NT2/D1 (cell line): Measurements from ENCODE around the gene DCLK3.

Source experiments
- SUZ12 ChIP-seq: IDR thresholded peaks from 2 replicates; pipeline ENCODE4 v1.6.1; 2011; ENCODE audit not compliant: insufficient read length, insufficient read depth; ENCODE audit errors: extremely low read depth
- YY1 ChIP-seq: IDR thresholded peaks from 2 replicates; pipeline ENCODE4 v1.6.1; 2011; ENCODE audit not compliant: insufficient read length, insufficient read depth
- ZNF274 ChIP-seq: IDR thresholded peaks from 2 replicates; pipeline ENCODE4 v1.6.1; 2011; ENCODE audit warnings: mild to moderate bottlenecking, low read depth, low read length

DNA sequence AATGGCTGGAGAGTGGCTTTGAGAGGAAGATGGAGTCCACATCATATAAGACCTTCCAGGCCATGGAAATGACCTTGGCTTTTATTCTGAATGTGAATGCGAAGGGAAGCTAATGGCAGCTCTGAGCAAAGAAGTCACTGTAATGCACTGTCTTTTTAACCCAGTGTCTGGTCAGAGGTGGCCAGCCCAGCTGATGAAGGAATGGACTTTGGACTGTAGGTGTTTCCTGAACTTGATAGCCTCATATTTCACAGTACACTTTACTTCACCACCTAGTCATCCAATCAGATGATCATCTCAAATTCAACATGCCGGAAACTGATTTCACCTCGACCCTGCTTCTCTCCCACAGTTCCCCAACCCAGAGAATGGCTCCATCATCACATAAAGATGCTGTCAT is 33.4 kb downstream of the DCLK3 start:
- TF ChIP-seq YY1 = no peak
- TF ChIP-seq ZNF274 = no peak
- no peak for TF ChIP-seq SUZ12
